ENCODE data around the gene LRRC18. TPM values are rescaled to one million over a fixed set of nuclear protein-coding genes. Genes with fewer than 3 reads are reported as not detected.

The LRRC18 gene
- total RNA-seq, 2 donors from 2014 or later: not detected

DNA sequence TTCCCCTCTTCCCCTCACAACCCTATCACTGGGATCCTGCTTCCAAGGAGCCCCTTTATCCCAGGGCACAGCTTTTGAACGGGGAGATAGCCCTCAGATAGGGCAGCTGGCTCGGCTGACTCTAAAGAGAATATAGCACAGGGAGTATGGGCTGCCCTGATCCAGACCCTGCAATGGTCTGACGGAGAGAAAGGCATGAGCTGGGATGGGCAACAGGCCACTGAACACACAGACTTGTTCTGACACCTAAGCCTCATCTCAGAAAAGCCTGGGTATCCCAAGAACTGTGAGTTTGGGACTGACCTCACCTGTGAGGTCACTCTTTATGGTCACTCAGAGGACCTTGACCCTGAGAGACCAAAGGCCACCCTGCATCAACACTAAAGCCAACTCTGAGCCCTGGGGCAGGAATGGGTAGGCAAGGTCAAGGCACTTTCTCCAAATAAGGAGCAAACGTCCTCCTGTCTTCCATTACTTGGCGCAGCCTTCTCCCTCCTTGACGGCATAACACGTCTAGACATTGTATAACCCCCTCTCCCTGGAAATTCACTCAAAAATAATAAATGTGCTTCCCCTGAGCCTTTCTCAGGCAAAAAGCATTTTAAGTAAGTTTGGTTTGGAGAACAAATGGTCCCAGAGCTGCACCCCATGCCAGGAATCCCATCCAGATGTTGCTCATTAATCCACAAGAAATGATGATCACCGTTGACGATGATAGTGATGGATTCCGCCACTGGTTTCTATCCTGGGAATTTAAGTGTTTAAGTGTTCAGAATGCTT is 8.2 kb upstream of the LRRC18 start:
- intact Hi-C loops (cut with DNase I): no loop called here
- 56 to 68% methylated on average over 10 of the region's 10 CpGs for WGBS, 2 donors
- Histone ChIP-seq H3K36me3 (replicated peaks in 1 of 2; ENCODE audit: insufficient read depth in 1 of 2, low read depth in 2 of 2) (no peaks in the 10 kb centered on the region), H3K4me3 (no peak overlapping the region), H3K27ac (no peak overlapping the region), H3K27me3 (no peaks in the 10 kb centered on the region), H3K9me3 (no peaks in the 10 kb centered on the region), H3K4me1 (no peaks in the 10 kb centered on the region)
- TF ChIP-seq, protein P1, sequence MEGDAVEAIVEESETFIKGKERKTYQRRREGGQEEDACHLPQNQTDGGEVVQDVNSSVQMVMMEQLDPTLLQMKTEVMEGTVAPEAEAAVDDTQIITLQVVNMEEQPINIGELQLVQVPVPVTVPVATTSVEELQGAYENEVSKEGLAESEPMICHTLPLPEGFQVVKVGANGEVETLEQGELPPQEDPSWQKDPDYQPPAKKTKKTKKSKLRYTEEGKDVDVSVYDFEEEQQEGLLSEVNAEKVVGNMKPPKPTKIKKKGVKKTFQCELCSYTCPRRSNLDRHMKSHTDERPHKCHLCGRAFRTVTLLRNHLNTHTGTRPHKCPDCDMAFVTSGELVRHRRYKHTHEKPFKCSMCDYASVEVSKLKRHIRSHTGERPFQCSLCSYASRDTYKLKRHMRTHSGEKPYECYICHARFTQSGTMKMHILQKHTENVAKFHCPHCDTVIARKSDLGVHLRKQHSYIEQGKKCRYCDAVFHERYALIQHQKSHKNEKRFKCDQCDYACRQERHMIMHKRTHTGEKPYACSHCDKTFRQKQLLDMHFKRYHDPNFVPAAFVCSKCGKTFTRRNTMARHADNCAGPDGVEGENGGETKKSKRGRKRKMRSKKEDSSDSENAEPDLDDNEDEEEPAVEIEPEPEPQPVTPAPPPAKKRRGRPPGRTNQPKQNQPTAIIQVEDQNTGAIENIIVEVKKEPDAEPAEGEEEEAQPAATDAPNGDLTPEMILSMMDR (IDR thresholded peaks at IDR 0.05): no peak
- no peak for TF ChIP-seq POLR2A (IDR thresholded peaks at IDR 0.05)
- DNase-seq (no peak), ATAC-seq (no peak)

DNA sequence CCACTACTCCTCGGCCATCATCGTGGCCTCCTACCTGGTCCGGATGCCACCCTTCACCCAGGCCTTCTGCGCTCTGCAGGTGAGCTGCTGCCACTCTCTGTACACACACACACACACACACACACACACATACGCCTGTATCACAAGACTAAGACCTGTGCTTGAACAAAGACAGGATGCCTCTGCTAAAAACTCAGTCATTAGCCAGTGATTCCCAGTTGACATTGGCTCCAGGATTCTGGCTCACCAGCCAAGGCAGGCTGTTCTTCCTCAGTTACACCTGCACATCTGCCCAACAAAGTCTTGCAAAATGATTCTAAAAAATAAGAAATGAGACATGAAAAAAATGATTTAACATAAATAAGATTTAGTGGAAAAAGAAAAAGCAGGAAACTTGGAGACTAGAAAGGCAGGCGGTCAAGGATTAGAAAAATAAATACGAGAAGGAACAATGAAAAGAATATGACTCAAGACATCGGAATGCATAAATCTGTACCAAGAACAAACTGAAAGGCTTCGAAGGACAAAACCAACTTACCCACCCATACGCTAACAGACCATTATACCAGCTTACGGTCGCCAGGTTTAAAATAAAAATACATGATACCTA is 7.4 kb upstream of the LRRC18 start:
- ATAC-seq (no peak), DNase-seq (no peak)
- 74 to 77% methylated on average over 12 of the region's 12 CpGs for WGBS, 2 donors
- intact Hi-C loops (cut with DNase I): no loop called here
- H3K27me3 ChIP-seq: no peaks in the 10 kb centered on the region
- H3K36me3 ChIP-seq (replicated peaks in 1 of 2; ENCODE audit: insufficient read depth in 1 of 2, low read depth in 2 of 2): no peaks in the 10 kb centered on the region
- no peaks in the 10 kb centered on the region for H3K9me3 ChIP-seq
- H3K4me1 ChIP-seq: no peaks in the 10 kb centered on the region
- H3K4me3 ChIP-seq: no peak overlapping the region
- TF ChIP-seq, protein P1 (IDR thresholded peaks at IDR 0.05): no peak
- TF ChIP-seq POLR2A (IDR thresholded peaks at IDR 0.05): no peak
- no peak overlapping the region for H3K27ac ChIP-seq

DNA sequence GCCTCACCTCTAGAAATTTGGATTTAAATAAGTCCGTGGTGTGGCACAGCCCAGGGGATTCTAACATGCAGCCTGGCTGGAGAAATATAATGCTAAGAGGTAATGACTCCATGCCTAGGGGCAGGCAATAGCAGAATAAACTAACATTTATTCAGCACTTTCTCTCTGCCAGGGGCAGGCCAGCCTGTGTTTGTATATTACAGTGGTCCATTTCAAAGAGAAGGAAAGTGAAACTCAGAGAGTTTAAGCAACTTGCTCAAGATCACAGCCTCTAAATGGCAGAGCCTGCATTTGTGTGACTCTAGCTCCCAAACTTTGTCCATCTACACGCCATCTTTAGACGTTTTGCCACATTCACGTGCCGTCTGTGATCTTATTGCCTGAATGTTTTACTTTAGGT is 6.7 kb upstream of the LRRC18 start:
- Histone ChIP-seq H3K36me3 (replicated peaks in 1 of 2; ENCODE audit: insufficient read depth in 1 of 2, low read depth in 2 of 2) (no peaks in the 10 kb centered on the region), H3K27me3 (no peaks in the 10 kb centered on the region), H3K9me3 (no peaks in the 10 kb centered on the region), H3K4me3 (no peak overlapping the region), H3K27ac (no peak overlapping the region), H3K4me1 (no peaks in the 10 kb centered on the region)
- TF ChIP-seq, protein P1 (IDR thresholded peaks at IDR 0.05): no peak
- no peak for TF ChIP-seq POLR2A (IDR thresholded peaks at IDR 0.05)
- WGBS, 2 donors: 72 to 75% methylated on average over 5 of the region's 5 CpGs
- DNase-seq: no peak
- intact Hi-C loops (cut with DNase I): no loop called here
- ATAC-seq: no peak

DNA sequence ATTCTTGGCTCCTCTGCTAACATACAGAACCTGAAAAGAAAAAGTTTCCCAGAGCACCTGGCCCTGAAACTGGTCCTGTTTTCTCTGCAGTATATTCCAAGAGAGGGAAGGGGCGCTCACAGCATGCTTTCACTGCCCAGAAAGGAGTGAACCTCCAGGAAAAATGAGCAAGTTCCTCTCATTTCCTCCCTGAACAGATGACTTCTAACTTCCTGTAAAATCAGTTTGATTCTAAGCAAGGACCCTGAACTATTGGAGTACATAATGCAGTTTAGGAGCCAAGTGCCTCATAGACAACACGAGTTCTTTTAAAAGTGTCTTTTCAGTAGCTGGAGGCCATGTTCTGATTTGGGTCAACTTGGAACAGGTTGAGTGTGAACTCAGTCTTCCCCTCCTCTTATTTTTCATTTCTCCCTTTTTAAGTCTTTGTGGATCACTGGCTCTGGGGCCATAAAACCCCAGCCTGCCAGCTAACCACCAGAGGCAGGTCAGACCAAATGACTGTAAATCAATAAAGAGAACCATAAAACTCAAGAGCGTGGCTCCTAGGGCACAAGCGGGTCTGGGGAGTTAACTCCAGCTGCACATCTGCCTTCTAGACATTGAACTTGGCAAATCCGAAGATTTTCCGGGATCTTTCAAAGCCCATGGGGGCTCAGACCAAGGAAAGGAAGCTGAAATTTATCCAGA is 5.9 kb upstream of the LRRC18 start:
- Histone ChIP-seq H3K27me3 (no peaks in the 10 kb centered on the region), H3K4me3 (no peak overlapping the region), H3K27ac (no peak overlapping the region), H3K4me1 (no peaks in the 10 kb centered on the region), H3K36me3 (replicated peaks in 1 of 2; ENCODE audit: insufficient read depth in 1 of 2, low read depth in 2 of 2) (no peaks in the 10 kb centered on the region), H3K9me3 (no peaks in the 10 kb centered on the region)
- intact Hi-C loops (cut with DNase I): no loop called here
- DNase-seq (no peak), ATAC-seq (no peak)
- 52 to 60% methylated on average over 6 of the region's 6 CpGs for WGBS, 2 donors
- TF ChIP-seq POLR2A (IDR thresholded peaks at IDR 0.05): no peak
- TF ChIP-seq, protein P1 (IDR thresholded peaks at IDR 0.05): no peak
